EL (cell line): ENCODE data around the gene HIRA.
A peak's percentile ranks its signal among the peaks of the same experiment; 100 is the strongest.
"Not testable (repeated sequence)": the region's sequence is repeated elsewhere in the genome, so short reads cannot be mapped to it uniquely, and the experiment has no call there.

Experiments used
- DNase-seq: peaks from one replicate; pipeline ENCODE4 v3.0.0-alpha.2; 2016

HIRA gene

DNA sequence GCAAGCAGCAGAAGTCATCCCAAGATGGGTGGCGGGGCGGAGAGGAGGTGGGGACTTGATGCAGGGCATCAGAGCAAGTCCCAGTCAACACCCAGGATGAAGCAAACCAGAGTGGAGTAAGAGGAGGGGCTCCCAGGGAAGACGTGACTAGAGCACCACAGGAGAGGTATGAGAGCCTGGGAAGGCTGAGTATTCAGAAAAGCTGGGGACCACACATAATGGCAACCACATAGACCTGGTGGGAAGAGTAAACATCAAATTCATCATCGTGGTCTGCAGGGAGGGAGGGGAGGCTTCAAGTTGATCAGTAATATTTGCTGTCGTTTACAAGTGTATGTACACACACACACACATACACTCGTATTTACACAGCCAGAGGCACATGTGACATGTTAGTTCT lies 79.3 kb downstream of the HIRA start:
- no peak for DNase-seq

DNA sequence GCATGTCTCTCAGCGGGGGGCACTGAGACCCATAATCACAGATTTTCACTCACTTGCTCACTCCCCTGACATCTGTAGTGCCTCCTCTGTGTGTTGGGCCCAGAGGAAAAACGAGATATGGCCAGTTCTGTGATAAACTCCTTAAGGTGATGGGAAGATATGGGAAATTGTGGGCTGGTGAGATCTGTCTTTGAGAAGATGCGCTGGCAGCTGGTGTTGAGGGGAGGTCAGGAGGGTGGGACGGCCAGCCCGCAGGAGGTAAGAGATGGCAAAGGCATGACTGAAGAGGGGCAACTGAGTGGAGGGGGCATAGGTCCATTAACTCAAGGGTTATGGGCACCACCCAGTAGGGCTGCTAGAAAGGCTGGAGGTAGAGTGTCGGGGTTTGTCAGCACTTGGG lies 79.9 kb downstream of the HIRA start:
- DNase-seq: no peak

DNA sequence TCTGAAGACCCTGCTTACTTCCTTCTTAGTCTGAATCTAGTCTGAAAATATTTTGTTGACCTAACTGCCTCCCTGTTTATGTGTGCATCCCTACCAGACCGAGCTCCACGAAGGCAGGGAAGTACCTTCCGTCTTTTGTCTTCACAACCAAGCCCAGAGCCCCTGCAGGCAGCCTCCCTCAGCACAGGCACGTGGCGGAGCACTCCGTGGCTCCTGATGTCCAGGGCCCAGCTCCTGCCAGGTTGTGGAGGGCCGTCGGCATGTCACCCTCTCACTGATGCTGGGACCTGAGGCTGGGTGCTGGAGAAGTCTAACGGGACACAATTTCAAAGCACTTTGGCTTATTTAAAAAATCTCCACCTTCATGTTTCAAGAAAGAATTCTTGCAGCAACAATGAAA lies 80.6 kb downstream of the HIRA start:
- DNase-seq: no peak

DNA sequence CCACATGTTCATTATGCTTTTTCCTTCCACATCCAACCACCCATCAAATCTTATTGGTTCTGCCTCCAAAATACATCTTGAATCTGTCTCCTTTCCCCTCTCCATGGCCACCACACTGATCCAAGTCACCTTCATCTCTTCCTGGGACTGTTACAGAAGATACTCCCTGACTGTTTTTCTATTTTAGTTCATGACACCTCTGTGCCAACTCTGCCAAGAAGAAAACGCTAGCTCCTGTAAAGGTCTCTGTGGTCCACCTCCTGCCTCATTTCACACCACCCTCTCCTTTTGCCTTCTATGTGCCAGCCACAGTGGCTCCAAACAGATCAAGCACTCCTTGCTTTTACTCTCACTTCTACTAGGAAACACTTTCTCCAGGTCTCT lies 81.1 kb downstream of the HIRA start:
- no peak for DNase-seq

DNA sequence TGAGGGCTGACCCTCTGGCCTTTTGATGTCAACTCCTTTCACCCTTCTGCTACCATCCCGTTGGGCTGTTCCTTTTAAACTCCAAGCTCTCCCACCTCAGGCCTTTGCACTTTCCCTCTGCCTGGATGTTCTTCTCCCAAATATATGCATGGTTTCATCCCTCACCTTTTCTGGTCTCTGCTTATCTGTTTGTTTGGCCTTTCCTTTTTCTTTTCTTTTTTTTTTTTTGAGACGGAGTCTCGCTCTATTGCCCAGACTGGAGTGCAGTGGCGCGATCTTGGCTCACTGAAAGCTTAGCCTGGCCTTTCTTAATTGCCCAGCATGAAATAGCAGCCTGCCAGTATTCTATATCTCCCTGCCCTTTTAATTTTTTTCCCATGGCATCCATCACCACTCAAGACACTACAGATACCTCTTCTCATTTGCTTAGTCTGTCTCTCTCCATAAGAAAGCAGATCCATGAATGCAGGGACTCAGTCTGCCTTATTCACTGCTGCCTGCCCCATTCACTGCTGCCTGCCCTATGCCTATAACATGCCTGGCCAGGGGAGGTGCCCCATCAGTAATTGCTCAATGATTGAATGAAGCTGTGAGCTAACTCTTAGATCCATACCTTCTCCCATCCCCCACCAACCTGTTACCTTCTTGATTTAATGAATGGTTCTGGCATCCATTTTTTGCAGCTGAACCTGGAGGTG lies 81.6 kb downstream of the HIRA start:
- DNase-seq: no peak

DNA sequence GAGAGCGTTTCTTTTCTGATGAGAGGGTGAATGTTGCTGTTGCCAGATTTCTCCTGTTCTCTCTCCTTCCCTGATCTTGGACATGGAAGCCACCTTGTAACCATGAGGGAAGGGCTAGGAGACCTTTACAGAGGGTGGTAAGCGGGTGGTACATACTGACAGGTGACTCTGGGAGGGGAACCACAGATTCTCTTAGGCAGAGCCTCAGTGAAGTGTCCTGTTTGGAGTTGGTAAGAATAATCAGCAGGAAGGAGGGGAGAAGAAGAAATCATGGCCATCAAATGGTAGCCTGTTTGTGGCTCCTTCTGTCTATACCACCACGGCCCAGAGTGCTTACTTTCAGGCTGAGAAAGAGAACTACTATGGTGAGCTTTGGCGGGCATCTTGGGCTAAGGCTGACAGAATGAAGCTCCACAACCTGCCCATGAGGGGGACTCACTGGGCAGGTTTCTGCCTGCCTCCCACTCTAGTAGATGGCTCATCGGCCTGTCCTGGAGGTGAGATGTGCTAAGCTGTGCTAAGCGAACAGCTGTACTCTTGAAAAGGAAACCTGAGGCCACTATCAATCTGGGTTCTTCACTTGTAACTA lies 84.8 kb downstream of the HIRA start:
- no peak for DNase-seq

DNA sequence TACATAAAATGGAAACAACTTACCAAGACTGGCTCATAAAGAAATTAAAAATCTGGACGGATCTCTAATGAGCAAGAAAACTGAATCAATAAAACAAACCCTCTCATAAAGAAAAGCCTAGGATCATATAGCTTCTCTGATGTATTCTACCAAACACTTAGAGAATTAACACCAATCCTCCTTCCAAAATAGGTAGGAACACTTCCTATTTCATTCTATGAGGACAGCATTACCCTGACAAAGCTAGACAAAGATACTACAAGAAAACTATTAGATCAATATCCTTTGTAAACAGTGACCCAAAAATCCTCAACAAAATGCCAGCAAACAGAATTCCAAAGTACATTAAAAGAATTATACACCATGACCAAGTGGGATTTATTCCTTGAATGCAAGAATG lies 87.1 kb downstream of the HIRA start:
- no peak for DNase-seq

DNA sequence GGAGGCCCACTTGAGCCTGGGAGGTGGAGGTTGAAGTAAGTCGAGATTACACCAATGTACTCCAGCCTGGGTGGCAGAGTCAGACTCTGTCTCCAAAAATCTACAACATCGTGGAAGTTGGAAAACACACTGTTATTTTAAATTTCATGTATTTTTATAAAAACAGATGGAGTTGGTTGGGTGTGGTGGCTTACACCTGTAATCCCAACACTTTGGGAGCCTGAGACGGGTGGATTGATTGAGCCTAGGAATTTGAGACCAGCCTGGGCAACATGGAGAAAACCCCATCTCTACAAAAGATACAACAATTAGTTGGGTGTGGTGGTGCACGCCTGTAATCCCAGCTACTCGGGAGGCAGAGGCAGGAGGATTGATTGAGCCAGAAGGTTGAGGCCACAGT lies 88.1 kb downstream of the HIRA start:
- no peak for DNase-seq

DNA sequence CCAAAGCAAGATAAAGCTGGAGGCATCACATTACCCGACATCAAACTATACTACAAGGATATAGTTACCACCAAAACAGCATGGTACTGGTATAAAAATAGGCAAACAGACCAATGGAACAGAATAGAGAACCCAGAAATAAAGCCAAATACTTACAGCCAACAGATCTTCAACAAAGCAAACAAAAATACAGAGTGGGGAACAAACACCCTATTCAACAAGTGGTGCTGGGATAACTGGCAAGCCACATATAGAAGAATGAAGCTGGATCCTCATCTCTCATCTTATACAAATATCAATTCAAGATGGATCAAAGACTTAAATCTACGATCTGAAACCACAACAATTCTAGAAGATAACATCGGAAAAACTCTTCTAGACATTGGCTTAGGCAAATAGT lies 90.0 kb downstream of the HIRA start:
- no peak for DNase-seq

DNA sequence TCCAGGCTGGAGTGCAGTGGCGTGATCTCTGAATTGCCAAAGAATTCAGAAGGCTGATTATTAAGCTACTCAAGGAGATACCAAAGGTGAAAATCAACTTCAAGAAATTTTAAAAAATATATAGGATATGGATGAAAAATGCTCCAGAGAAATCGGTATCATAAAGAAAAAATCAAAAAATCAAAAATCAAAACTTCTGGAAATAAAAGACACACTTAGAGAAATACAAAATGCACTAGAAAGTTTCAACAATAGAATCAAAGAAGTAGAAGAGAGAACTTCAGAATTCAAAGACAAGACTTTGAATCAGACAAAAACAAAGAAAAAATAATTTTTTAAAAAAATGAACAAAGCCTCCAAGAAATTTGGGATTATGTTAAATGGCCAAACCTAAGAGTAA lies 94.4 kb downstream of the HIRA start:
- DNase-seq: no peak

DNA sequence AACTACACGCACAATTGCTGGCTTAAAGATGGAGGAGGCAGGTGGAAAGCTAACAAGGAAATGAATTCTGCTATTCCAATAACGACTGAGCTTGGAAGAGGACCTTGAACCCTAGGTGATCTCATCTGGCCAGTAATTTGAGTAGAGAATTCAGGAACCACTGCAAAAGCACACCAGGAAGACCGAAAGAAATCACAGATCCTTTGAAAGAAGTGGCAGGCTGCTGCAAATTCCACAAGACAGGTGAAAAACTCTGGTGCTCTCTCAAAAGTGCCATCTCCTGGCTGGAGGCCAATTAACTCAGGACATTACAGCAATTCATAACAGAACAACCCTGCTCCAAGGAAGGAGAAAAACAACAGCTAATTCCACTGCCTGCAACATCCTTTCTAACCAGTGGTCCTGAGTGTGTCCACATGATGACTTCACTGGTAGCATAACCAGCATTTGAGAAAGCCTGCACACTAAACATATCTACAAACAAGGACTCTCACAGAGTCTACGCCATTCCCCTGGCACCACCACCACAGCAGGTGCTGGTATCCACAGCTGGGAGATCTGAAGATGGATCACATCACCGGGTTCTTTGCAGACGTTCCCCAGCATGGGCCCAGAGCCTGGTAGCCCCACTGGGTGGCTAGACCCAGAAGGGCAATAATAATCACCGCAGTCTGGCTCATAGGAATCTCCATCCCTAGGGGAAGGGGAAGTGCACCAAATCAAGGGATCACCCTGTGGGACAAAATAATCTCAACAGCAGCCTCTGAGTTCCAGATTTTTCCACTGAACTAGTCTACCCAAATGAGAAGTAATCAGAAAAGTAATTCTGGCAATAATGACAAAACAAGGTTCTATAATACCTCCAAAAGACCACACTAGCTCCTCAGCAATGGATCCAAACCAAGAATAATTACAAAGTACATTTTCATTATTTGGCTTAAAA lies 95.1 kb downstream of the HIRA start:
- DNase-seq: no peak

DNA sequence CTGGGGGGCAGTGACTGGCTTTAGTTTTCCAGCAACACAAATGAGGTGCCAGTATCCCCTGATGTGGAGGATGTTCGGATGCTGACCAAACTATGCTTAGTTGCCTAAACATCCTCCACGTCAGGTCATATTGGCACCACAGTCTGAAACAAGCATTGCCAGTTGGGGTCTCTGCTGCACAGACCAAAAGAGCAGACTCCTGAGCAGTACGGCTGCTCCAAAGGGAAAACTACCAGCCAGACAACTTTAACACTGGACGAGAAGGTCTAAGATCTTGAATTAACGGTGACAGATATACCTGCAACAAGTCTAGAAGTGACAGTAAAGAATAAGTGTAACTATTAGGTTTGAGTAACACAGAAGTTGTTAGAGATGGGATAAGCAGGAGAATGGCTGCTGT lies 99.6 kb downstream of the HIRA start:
- no peak for DNase-seq

DNA sequence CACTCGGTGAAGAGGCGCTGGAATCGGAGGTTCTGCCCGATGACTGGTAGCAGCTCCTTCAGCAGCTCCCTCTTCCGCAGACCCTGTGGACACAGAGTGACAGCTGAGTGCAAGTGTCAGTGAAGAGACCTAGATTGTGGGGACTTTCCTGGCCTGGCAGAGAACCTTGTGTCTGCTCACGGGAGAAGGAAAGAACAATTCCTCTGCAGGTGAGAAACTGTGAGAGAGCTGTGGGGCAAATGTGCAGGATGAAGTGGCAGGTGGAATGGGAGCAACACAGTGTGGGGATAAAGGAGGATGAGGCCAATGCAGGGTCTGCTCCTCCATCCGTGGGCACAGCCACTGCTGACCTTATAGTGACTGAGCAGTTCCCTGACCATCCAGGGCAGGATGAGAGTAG lies 100.1 kb downstream of the HIRA start:
- no peak for DNase-seq

DNA sequence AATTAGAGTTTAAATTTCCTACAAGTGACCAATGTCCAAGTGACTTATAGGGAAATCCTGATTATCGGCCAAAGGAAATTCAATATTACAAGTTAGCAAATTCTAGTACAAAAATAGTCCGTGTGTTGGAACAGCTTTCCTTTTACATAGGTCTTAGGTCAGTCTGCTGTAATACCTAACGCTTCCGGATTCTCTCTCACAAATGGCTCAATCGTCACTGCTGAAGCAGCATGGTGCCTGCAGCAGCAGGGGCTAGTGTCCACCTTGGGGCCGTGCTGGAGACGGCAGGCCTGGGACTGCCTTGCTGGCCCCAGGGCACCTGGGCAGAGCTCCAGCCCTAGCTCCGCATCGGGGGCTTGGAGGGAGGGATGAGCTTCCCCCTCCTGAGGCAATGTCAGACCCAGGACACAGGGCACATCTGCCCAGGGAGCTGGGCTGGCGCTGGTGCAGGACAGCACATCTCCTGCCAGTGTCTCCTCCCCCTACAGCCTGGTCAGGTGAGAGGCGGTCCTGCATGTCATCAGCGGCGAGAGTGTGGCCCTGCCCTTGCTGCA lies 100.6 kb downstream of the HIRA start:
- no peak for DNase-seq

DNA sequence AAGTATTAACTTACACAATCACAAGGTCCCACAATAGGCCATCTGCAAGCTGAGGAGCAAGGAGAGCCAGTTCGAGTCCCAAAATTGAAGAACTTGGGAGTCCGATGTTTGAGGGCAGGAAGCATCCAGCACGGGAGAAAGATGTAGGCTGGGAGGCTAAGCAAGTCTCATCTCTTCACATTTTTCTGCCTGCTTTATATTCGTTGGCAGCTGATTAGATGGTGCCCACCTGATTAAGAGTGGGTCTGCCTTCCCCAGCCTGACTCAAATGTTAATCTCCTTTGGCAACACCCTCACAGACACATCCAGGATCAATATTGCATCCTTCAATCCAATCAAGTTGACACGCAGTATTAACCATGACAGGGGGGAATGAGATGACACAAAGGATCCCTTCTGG lies 101.3 kb downstream of the HIRA start:
- DNase-seq: not testable (repeated sequence)

DNA sequence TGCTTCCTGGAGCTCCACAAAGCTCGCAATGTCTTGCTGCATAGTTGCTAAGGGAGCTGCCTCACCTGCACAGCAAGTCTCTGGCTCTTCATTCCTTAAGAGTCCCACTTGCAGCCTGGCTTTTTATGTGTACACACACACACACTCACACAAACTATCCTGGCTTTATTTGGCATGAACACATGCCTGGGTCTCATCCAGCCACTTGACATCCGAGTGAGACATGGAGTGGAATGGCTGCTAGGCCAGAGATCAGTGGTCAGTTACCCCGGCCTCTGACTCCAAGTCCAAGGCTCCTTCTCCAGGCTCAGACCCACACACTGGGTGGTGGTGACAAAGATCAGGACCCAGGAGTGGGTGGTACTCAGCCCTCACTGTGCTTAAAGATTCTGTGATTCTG lies 102.1 kb downstream of the HIRA start:
- DNase-seq: no peak

DNA sequence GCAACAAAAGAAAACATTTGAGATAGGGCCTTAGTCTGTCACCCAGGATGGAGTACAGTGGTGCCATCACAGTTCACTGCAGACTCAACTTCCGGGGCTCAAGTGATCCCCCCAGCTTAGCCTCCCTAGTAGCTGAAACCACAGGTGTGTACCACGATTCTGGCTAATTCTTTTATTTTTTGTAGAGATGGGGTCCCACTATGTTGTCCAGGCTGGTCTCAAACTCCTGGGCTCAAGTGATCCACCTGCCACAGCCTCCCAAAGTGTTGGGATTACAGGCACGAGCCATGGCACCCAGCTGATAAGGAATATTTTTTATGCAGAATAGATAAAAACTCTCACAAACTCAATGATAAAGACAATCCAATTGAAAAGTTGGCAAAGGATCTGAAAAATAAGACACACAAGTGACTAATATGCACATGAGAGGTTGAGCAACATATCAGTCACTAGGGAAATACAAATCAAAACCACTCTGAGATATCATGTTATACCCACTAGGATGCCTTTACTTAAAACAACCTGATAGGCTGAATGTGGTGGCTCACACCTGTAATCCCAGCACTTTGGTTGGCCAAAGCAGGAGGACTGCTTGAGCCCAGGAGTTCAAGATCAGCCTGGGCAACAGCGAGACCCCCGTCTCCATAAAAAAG lies 106.1 kb downstream of the HIRA start:
- peak; percentile 13 for DNase-seq

DNA sequence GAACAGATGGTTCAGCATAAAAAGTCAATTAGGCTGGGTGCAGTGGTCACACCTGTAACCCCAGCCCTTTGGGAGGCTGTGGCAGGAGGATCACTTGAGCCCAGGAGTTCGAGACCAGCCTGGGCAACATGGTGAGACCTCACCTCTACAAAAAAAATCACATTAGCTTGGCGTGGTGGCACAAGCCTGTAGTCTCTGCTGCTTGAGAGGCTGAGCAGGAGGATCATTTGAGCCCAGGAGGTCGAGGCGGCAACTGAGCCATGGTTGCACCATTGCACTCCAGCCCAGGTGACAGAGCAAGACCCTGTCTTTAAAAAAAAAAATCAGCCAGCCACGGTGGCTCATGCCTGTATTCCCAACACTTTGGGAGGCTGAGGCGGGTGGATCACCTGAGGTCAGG lies 108.1 kb downstream of the HIRA start:
- DNase-seq: not testable (repeated sequence)

DNA sequence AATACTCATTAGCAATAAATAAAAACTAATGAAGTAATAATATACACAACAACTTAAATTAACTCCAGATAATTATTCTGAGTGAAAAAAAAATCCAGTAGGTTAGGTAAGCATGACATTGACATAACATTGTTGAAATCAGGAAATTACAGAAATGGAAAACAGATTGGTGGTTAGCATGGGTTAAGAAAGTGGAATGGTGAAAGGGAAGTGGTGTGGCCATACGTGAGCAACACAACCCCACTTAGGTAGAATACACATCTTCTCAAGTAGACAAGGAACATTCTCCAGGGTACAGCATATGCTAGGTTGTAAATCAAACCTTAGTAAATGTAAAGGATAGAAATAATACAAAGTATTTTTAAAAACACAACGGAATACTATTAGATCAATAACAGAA lies 109.8 kb downstream of the HIRA start:
- DNase-seq: no peak

DNA sequence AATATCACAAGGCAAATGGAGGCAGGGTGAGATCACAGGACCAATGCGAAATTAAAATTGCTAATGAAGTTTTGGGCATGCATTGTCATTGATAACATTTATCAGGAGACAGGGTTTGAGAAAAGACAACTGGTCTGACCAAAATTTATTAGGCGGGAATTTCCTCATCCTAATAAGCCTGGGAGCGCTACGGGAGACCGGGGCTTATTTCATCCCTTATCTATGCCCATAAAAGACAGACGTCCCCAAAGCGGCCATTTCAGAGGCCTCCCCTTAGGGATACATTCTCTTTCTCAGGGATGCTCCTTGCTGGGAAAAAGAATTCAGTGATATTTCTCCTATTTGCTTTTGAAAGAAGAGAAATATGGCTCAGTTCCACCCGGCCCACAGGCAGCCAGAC lies 111.4 kb downstream of the HIRA start:
- DNase-seq: not testable (repeated sequence)

DNA sequence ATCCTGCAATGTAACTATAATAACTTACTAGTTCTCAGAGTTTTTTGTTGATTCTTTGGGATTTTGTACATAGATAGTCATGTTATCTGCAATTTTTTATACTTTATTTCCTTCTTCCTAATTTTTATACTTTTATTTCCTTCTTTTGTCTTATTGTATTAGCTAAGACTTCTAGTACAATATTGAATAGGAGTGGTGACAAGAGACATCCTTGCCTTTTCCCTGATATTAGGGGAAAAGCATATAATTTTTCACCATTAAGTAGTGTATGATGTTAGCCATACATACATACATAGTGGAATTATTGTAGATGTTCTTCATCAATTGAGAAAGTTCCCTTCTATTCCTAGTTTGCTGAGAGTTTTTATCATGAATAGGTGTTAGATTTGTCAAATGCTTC lies 112.3 kb downstream of the HIRA start:
- DNase-seq: no peak

DNA sequence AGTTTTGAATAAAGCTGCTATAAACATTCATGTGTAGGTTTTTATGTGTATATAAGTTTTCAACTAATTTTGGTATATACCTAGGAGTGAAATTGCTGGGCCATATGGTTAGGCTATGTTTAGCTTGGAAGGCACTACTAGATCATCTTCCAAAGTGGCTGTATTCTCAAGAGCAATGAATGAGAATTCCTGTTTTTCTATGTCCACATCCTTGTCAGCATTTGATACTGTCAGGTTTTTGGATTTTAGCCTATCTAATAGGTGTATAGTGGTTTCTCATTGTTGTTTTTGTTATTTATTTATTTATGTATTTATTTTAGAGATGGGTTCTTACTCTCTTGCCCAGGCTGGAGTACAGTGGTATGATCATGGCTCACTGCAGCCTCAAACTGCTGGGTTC lies 113.7 kb downstream of the HIRA start:
- no peak for DNase-seq

DNA sequence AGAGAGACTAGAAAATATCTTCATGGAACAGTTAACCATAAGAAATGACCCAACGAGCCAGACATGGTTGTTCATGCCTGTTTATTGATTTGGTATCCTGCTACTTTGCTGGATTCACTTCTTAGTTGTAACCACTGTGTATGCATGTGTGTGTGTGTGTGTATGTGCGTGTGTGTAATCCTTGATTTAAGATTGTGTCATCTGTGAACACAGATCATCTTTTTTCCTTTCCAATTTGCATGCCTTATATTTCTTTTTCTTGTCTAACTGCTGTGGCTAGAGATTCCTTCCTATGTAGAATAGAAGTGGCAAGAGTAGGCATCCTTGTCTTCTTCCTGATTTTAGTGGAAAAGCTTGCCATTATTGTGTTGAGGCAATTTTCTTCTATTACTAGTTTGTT lies 123.7 kb downstream of the HIRA start:
- no peak for DNase-seq
